NCI-H748 treated with DMSO at 0.1 percent for 48 hours (cell line): ENCODE data around the gene PDPR.
A peak's percentile ranks its signal among the peaks of the same experiment; 100 is the strongest.
"Not testable (repeated sequence)": the region's sequence is repeated elsewhere in the genome, so short reads cannot be mapped to it uniquely, and the experiment has no call there.

ENCODE experiments used
- DNase-seq: peaks from one replicate; lab custom pipeline; 2025; lab: John Stamatoyannopoulos, UW

Gene PDPR

DNA sequence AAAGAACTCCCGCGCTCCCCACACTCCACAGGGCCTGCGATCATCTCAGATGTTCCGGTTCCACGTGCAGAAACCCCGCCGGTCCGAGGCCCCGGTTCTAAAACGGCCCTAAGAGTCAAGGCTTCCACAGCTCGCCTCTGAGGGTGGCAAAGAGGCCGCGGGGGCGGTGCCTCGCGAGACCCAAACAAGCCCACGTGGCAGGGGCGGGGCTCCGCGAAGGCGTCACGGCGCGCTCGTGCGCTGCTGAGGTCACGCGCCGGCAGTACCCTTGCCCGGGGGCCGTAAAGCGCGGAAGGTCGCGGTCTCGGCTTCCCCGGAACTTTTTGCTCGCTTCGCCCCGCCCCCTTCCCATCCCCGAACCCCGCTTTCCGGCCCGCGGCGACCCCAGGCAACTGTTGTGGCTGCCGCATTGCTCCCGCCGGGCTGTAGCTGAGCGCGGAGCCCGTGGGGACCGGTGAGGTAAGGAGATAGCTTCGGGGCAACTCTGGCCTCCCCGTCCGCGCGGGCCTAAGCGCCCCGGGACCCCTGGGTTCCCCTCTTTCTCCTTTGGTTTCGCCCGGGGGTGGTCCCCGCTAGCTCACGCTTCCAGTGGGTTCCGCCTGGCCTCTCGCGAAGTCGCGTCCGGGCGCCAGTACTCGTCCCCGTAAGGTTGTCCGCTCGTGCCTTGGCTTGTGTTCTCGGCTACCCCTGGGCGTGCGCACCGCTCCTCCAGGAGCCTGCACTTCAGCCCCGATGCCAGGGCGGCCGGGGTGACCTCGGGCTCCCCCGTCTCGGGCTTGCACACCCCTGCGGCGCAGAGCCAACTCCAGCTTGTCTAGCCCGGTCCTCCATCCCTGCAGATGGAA, at the start of gene PDPR:
Gene PDPR (plus strand): TSS at position 351 of the 845 bp plus-strand sequence. CDS start 6,161 bp downstream, outside the sequence.
- DNase-seq, result peak; percentile 1

DNA sequence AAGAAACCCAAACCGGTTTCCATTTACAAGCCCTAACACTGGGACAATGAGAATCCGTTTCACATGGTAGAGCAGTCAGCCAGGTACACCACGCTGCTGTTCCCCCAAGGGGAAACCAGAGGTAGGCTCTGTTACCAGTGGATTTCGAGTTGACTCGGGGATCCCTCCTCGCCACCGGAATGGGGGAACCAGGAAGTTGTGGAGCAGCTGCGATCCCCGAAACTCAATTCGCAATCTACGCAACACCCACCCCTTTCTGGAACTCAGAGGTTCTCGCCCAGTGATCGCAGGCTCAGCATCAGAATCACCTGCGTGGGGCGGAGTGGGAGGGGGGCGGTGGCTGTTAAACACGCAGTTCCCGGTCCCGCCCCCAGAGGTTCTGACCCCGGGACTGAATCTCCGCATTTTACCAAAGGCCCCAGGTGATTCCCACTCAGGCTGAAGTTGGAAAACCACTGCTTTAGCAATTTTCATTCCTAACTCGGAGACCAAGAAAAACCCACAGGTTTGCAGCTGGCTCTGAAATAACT, 49.2 kb upstream of the PDPR start:
- peak; percentile 1 for DNase-seq

DNA sequence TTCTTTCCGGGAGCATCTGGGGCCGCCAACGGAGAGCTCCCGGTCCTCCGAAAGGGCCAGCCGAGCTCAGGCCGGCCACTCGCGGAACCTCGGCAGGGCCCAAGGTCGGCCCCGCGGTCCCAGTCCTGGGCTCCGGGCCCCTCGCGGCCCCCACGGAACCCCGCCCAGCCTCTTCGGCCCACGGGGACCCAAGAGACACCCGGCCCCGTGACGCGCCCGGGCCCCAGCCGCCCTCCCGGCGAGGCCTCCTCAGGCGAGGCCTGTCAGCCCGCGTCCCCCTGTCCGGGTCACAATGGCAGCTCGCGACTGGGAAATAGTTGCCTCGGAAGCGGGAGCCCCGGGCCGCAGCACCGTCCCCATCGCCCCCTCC, 48.8 kb upstream of the PDPR start:
- DNase-seq, result not testable (repeated sequence)

DNA sequence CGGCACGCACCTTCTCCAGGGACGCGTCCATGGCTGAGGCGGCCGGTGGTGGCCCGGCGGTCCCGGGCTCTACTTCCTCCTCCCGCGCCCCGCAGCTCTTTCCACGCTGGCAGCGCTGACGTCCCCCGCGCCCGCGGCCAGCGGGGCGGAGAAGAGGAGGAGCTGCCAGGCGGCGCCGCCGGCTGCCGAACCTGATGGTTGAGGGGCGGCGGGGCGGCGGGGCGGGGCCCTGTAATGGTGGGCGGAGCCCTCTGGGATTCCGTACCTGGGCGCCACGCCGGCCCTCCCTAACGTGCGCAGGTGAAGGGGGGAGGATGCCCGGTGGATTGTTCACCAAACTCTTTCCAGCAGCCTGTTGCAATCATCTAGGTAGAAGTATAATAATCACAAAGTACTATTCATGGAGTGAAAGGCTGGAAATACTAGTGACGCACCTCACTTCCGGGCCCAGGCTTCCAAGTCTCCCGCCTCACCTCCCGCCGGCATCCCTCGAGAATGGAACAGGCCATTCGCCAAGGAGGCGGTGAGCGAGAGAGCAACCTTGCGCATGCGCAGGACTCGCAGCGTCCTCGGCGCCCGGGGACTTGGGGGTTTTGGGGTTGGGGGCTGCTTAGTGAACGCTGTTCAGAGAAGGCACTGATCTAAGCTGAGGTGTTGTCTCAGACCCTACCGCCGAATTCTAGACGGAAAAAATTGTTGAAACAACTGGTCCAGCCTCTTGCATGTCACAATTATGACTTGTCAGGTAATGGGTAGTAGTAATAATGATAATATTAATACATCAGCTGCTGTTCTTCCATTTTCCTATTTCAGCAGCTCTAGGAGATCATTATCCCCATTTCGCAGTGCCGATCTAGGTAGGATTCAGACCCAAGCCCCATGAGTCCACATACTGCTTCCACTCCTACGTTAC, 48.1 kb upstream of the PDPR start:
- DNase-seq, result peak; percentile 48

DNA sequence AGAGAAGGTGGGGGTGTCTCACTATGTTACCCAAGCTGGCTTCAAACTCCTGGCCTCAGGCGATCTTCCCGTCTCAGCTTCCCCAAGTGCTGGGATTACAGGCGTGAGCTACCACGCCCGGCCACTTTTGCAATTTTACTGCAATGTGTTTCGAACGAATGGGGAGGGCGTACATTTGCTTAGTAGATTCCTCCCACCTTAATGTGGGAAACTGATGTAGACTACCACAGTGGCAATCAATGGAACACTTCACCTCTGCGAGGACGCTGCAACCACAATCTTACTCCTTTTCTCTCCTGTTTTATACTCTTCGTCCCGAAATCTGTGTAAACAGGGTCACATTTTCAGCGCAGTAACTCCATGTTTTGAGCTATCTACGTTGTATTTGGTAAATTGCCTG, 47.4 kb upstream of the PDPR start:
- DNase-seq, result not testable (repeated sequence)

DNA sequence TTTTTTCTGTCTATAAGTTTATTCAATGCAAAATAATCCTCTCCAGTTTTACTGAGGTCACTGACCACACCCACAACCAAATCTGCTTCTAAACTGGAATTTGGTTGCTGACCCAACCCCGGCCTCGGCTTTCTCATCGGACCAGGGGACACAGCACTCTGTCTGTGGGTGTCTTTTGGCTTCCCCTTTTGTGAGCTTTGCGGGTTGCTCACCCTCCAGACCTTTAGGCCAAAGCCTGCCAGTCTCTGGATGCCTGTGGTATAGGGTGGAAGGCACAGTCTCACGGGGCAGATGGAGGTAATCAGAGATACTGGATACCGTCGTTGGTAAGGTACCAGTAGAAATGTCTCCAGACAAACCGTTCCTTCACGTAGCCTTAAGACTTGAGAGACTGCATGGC, 35.1 kb upstream of the PDPR start:
- not testable (repeated sequence) for DNase-seq

DNA sequence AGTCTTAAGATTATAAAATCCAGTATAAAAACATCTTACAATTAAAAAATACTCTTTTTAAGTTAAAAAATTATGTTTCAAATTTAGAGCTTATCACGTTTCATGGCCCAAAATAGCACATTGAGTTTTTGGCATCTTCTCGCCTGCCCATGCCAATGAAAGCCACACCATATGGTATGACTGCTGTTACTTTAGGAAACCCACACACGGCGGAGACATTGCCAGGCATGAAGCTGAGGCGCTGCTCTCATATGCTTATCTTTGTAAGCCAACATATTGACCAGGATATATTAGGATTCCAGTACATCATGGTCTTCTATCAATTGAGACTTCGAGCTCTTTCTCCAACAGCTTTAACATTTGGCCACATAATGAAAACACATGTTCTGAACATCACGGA, 32.9 kb upstream of the PDPR start:
- DNase-seq, result not testable (repeated sequence)

DNA sequence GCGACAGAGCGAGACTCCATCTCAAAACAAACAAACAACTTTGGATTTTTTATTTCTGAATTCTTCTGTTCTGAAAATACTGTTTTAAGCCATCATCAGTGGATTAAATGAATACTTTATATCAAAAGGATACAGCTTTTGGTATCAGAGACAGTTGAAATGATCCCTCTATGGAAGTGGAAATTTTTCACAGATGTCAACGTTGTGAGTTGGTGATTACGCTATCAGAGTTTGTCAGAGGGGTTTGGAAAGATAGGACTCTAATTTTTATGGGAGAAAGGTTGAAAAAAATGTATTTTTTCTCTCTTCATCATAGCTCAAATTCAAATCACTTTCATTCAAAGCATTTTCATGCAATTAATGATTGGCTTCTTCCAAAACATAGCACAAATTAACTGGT, 30.2 kb upstream of the PDPR start:
- DNase-seq, result not testable (repeated sequence)

DNA sequence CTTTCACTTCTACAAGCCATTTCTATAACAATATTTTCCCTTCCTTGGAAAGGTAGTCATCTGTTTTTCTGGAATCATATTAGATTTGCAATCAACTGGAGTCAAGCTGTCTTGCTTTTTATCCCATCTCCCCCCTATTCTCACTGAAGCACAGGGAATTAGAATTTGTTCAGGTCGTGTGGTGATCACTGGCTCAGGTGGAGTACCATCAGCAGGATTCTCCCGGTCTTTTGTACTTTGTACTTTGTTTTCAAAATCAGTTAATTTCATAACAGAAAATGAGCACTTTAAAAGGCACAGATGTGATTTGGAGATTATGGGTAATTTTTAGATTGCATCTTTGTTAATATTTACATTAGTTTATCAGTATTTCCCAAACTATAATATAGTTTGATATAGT, 26.0 kb upstream of the PDPR start:
- not testable (repeated sequence) for DNase-seq

DNA sequence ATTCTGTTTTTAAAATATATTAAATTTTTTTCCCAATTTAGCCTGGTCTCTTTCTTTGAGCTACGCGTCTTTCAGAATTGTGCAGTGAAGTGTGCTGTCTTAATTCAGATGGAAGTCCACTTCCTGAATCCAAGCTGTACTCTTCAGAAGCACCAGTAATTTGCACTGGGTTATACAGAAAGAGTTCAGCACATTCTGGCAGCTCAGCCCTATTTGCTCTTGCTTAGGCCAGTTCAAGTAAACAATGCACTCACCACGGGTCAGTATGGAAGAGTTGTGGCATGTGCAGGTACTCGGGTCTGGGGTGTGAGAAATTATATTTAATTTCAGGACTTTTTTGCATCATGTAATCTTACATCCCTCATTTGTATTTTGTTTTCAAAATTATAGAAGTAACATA, 25.3 kb upstream of the PDPR start:
- DNase-seq, result not testable (repeated sequence)

DNA sequence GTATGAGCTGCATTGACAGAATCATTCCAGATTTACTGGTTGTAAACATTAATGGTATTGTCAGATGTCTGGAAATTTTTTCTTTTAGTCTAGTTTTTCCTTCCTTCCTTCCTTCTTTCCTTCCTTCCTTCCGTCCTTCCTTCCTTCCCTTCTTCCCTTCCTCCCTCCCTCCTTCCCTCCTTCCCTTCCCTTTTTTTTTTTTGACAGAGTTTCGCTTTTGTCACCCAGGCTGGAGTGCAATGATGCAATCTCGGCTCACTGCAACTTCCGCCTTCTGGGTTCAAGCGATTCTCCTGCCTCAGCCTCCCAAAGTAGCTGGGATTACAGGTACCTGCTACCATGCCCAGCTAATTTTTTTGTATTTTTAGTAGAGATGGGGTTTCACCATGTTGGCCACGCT, 24.8 kb upstream of the PDPR start:
- not testable (repeated sequence) for DNase-seq

DNA sequence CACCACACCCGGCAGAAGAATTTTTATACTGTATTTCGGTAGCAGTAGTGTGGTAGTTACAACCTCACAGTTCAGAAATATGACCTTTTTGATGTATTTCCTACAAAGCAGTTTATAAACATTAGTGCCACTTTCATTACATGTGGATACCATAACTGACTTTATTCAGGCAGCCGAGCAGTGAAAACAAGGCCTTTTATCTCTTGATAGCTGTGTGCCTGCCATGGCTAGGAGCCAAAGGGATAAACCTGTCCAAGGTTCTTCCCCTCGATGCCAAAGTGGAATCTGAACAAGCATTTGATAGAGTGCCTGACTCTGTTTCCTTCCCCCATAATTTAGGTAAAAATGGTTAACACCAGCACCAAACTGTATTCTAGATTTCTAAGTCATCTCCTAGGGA, 23.0 kb upstream of the PDPR start:
- not testable (repeated sequence) for DNase-seq

DNA sequence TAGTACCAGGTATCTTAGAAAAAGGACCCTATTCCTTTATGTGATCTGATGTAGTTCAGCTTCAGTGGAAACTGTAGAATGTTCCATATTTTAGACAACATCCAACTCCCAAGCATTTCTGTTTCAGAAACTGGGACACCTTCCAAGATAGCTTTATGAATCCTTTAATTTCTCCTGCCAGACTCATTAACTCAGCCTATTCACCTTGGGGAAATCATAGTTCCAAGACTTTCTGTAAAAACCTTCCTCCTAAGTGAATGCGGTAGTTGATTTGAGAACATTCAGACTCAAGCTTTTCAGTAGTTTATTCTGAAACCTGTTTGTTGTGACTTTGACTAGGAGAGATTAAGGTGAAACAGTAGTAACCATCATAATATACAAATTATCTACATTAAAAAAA, 20.0 kb upstream of the PDPR start:
- not testable (repeated sequence) for DNase-seq

DNA sequence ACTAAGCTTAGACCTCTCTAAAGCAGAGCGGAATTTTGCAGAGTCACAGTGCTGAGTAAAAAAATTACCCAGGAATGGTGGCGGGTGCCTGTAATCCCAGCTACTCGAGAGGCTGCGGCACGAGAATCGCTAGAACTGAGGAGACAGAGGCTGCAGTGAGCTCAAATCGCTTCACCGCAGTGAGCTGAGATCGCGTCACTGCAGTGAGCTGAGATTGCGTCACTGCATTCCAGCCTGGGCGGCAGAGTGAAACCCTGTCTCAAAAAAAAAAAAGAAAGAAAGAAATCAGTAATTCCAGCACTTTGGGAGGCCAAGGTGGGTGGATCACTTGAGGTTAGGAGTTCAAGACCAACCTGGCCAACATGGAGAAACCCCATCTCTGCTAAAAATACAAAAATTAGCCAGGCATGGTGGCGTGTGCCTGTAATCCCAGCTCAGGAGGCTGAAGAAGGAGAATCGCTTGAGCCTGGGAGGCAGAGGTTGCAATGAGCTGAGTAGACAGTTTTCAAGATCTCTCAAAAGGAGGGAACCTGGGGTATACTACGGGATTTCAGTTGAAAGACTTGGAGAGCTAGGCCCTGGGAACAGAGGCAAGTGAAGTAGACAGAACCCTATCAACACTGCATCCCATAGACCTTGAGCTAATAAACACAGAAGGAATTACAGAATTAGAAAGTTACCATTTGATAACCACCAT, 4.4 kb upstream of the PDPR start:
- DNase-seq, result not testable (repeated sequence)

DNA sequence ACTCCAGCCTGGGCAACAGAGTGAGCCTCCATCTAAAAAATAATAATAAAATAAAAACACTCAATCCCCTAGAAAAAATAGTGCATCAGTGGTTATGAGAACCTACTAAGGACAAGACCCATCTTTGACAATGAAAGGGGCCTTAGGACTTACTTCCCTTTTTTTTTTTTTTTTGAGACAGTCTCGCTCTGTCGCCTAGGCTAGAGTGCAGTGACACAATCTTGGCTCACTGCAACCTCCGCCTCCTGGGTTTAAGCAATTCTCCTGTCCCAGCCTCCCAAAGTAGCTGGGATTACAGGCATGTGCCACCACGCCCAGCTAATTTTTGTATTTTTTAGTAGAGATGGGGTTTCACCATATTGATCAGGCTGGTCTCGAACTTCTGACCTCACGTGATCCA, 2.0 kb upstream of the PDPR start:
- not testable (repeated sequence) for DNase-seq

DNA sequence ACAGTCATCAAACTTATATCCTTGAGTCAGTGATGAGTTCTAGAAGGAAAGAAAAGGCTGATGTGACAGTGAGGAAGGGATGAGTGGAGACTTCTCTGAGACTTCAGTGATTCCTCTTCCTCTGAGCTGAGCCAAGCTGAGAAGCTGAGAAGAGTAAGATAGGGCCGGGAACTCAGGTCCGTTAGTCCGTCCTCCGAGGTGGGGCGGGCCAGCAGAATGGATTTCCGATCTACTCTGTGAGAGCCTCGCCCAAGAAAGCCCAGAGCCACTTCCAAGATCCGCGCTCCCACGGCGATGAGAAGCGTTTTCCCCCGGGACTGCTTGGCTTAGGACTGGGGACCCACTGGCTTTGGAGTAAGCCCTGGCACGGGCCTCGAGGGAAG, 542 bp upstream of the PDPR start:
- DNase-seq, result not testable (repeated sequence)

DNA sequence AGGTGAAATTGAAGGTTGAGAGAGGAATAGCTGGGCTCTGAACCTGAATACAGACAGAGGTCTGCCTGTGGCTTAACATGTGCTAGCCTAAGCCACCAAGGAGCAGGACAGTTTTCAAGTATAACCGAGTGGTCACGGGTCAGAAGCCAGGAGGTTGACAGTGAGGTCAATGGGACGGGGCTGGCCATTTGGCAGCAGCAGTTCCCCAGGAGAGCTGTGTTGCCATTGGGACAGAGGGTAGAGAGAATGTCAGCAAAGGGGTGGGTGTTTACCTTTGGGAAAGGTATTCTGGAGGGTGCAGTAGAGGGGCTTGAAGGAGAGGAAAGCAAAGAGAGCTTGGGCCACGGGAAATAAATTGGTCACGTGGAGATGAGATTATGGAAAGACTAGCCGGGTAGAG, 4.2 kb downstream of the PDPR start:
- DNase-seq, result not testable (repeated sequence)

DNA sequence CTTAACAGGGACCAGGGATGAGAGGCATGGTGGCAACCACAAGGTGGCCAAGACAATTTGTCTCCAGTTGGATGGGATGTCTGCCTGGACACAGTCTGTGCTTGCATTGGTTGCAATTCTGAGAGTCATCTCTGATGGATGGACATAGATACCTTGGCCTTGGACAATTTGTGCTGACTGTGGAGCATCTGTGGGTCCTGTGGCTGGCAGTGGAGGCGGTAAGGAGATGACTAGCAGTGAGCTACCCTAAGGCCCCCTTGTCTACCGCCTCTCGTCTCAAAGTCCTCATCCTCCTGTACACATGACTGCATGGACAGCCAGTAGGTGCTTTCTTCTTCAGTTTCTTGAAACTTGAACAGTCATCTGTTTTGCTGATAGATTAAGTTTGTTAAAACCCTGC, 4.6 kb downstream of the PDPR start:
- not testable (repeated sequence) for DNase-seq

DNA sequence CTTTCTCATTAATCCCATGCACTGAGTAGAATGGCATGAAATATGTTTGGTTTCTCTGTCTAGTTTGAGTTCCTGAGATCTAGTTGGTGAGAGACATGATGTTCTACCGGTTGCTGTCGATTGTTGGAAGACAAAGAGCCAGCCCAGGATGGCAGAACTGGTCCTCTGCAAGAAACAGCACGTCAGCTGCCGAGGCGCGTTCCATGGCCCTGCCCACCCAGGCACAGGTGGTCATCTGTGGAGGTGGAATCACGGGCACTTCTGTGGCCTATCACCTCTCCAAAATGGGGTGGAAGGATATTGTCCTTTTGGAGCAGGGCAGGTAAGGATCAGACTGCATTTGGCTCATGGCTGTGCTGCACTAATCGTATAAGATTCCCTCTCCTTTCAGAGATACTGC, 6.3 kb downstream of the PDPR start:
- not testable (repeated sequence) for DNase-seq

DNA sequence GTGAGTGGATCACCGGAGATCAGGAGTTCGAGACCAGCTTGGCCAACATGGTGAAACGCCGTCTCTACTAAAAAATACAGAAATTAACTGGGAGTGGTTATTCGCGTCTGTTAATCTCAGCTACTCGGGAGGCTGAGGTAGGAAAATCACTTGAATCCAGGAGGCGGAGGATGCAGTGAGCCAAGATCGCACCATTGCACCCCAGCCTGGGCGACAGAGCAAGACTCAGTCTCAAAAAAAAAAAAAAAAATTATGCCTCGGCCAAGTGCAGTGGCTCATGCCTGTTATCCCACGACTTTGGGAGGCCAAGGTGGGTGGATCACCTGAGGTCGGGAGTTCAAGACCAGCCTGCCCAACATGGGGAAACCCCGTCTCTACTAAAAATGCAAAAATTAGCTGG, 9.7 kb downstream of the PDPR start:
- not testable (repeated sequence) for DNase-seq

DNA sequence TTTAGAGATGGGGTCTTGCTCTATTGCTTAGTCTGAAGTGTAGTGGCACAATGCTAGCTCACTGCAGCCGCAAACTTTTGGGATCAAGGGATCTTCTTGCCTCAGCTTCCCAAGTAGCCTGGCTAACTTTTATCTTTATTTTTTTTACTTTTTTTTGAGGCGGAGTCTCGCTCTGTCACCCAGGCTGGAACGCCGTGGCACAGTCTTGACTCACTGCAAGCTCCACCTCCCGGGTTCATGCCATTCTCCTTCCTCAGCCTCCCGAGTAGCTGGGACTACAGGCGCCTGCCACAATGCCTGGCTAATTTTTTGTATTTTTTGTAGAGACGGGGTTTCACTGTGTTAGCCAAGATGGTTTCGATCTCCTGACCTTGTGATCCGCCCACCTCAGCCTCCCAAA, 12.1 kb downstream of the PDPR start:
- not testable (repeated sequence) for DNase-seq

DNA sequence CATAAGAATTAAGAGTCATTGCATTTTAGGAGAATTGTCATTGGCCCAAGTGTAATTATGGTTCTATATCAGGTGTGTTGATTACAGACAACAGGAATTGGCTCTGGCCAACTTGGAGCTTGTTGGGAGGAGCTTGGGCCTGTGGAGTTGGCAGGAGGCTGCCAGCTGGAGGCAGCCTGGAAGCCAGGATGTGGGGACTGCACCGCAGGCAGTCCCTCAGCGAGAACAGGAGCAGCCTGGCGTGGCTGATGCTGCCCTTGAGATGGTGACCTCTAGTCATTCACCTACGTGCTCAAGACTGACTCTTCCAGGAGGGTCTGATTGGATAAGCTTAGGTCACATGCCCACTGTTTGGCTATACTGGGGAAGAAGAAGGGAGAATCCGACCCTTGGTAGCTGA, 13.6 kb downstream of the PDPR start:
- not testable (repeated sequence) for DNase-seq
